DND-41 (cell line): Measurements from ENCODE around the gene HDGF.

ENCODE experiments used
- ATAC-seq: fragments of 200-7000 bp; cut with Tn5 transposase; 3 replicates; pipeline ENCODE4 v1.9.1; 2021; ENCODE audit warnings: low read depth; ENCODE audit not compliant: insufficient read depth
- DNase-seq: peaks from one replicate; pipeline ENCODE4 v3.0.0-alpha.2; 2020
- H2AFZ ChIP-seq: 2 replicates; pipeline ENCODE4 v1.6.0; 2012; ENCODE audit warnings: low read depth, low read length
- H3K27ac ChIP-seq: 2 replicates; pipeline ENCODE4 v1.5.1; 2012; ENCODE audit warnings: low read length, inconsistent platforms
- H3K27me3 ChIP-seq: fragments of 200-600 bp; sonication (generic); 2 replicates; pipeline ENCODE4 v1.6.0; 2012; ENCODE audit warnings: low read length, mild to moderate bottlenecking, inconsistent platforms; ENCODE audit not compliant: insufficient read depth, poor library complexity
- H3K36me3 ChIP-seq: 2 replicates; pipeline ENCODE4 v1.5.1; 2012; ENCODE audit warnings: low read length, inconsistent platforms; ENCODE audit not compliant: insufficient read depth
- H3K4me1 ChIP-seq: 2 replicates; pipeline ENCODE4 v1.5.1; 2012; ENCODE audit warnings: mild to moderate bottlenecking, low read length; ENCODE audit not compliant: insufficient read depth
- H3K4me2 ChIP-seq: 2 replicates; pipeline ENCODE4 v1.6.0; 2012; ENCODE audit warnings: mild to moderate bottlenecking, moderate library complexity, low read length, inconsistent platforms; ENCODE audit not compliant: insufficient read depth
- H3K4me3 ChIP-seq, 2 experiments: fragments of 200-600 bp in 1 of 2; shearing (Covaris generic) in 1 of 2; 2 replicates each; pipeline ENCODE4 v1.5.1; 2012 to 2016; ENCODE audit warnings: inconsistent platforms in 2 of 2, low read length in 2 of 2, mild to moderate bottlenecking in 2 of 2, low read depth in 1 of 2, moderate library complexity in 1 of 2
- H3K79me2 ChIP-seq: 2 replicates; pipeline ENCODE4 v1.6.0; 2012; ENCODE audit warnings: low read length, inconsistent platforms; ENCODE audit not compliant: insufficient read depth
- H3K9ac ChIP-seq: 2 replicates; pipeline ENCODE4 v1.6.0; 2012; ENCODE audit warnings: low read depth, mild to moderate bottlenecking, inconsistent platforms, low read length, moderate library complexity
- H3K9me3 ChIP-seq: 2 replicates; pipeline ENCODE4 v1.5.1; 2012; ENCODE audit warnings: low read length, moderate library complexity, mild to moderate bottlenecking, inconsistent platforms; ENCODE audit not compliant: insufficient read depth, severe bottlenecking
- H4K20me1 ChIP-seq: 2 replicates; pipeline ENCODE4 v1.6.0; 2012; ENCODE audit warnings: low read length; ENCODE audit not compliant: insufficient read depth
- CTCF ChIP-seq: IDR thresholded peaks from 2 replicates; pipeline ENCODE4 v1.5.1; 2012; ENCODE audit warnings: borderline replicate concordance, low read length, moderate library complexity, mild to moderate bottlenecking; ENCODE audit not compliant: poor library complexity, severe bottlenecking; ENCODE audit errors: extremely low read depth
- EZH2 ChIP-seq: IDR thresholded peaks from 3 replicates; pipeline ENCODE4 v1.6.1; 2012; ENCODE audit warnings: borderline replicate concordance, low read depth, mild to moderate bottlenecking, moderate library complexity, low read length, inconsistent platforms; ENCODE audit not compliant: severe bottlenecking

The HDGF gene

GRCh38 chr1:156727926-156728598 is 23.4 kb downstream of the HDGF start, which contains the start of gene METTL25B:
Gene METTL25B, plus strand, starts transcription at chr1:156728469. Its CDS starts 636 bp downstream, at chr1:156729105.
- peaks cover 56% of the 10 kb centered on the region for H3K4me1 ChIP-seq
- TF ChIP-seq EZH2 (no peak), CTCF (no peak)
- peaks cover 60% of the 10 kb centered on the region for H3K79me2 ChIP-seq
- ATAC-seq (peak; percentile 72), DNase-seq (no peak)
- no peaks in the 10 kb centered on the region for H3K27me3 ChIP-seq
- H2AFZ ChIP-seq: peak within 1 kb of the TSS; percentile 97
- H3K27ac ChIP-seq: peak within 1 kb of the TSS; percentile 82
- peak within 1 kb of the TSS; percentile 92 for H3K4me2 ChIP-seq
- peaks cover 42% of the 10 kb centered on the region for H4K20me1 ChIP-seq
- no peaks in the 10 kb centered on the region for H3K9me3 ChIP-seq
- peak within 1 kb of the TSS; percentile 77 to 78 for H3K4me3 ChIP-seq
- peaks cover 40% of the 10 kb centered on the region for H3K36me3 ChIP-seq
- H3K9ac ChIP-seq: peak within 1 kb of the TSS; percentile 78

- H3K4me1 ChIP-seq: peaks cover 56% of the 10 kb centered on the region
- H2AFZ ChIP-seq: peak overlapping the region; percentile 86
- no peak for TF ChIP-seq EZH2
- TF ChIP-seq CTCF: no peak
- H3K27me3 ChIP-seq: no peaks in the 10 kb centered on the region
- peaks cover 45% of the 10 kb centered on the region for H3K36me3 ChIP-seq
- peak overlapping the region; percentile 77 to 78 for H3K4me3 ChIP-seq
- no peaks in the 10 kb centered on the region for H3K9me3 ChIP-seq
- H3K4me2 ChIP-seq: peak overlapping the region; percentile 92
- H3K27ac ChIP-seq: peak overlapping the region; percentile 82
- ATAC-seq (no peak), DNase-seq (no peak)
- H3K79me2 ChIP-seq: peaks cover 63% of the 10 kb centered on the region
- H4K20me1 ChIP-seq: peaks cover 46% of the 10 kb centered on the region
- peak overlapping the region; percentile 78 for H3K9ac ChIP-seq
Measured at GRCh38 chr1:156727492-156727891, 24.0 kb downstream of the HDGF start.

DNA sequence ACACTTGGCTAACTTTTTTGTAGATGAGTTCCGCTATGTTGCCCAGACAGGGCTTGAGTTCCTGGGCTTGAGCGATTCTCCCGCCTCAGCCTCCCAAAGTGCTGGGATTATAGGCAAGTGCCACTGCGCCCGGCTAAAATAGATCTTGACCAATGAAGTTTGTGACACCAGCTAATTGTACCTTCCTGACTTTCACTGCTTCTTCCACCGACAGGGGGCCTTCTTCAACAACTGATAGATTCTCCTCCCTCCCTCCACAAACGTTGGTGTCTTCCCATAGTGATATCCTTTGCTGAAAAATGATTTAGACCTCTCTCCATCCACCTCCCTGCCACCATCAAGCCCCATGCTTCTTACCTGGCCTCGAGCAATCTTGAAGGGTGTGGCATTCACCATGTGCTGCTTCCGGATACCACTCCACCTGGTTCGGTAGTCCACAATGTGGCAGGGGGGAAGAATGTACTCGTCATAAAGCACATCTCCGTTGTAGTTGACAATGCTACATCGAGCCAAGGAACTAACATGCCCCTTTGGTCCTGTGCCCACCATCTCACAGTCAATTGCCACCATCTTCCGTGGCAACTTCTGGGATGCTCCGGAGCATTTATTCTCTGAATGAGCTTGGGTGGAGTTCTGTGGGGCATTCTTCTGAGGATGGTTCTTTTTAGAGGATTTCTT is 24.8 kb downstream of the HDGF start:
- H3K9me3 ChIP-seq: no peaks in the 10 kb centered on the region
- H3K36me3 ChIP-seq: peaks cover 46% of the 10 kb centered on the region
- H3K4me3 ChIP-seq: peak overlapping the region; percentile 77 to 78; a peak in 3 of 4 replicates
- peaks cover 56% of the 10 kb centered on the region for H3K4me1 ChIP-seq
- peaks cover 46% of the 10 kb centered on the region for H4K20me1 ChIP-seq
- H3K79me2 ChIP-seq: peaks cover 63% of the 10 kb centered on the region
- H3K27ac ChIP-seq: peak overlapping the region; percentile 82
- TF ChIP-seq CTCF (peak; percentile 79), EZH2 (no peak)
- peak; percentile 65 for DNase-seq
- H3K4me2 ChIP-seq: peak overlapping the region; percentile 92
- no peak for ATAC-seq
- no peaks in the 10 kb centered on the region for H3K27me3 ChIP-seq
- peak overlapping the region; percentile 78 for H3K9ac ChIP-seq
- no peak overlapping the region for H2AFZ ChIP-seq
